H1 (cell line): ENCODE results near the gene HOXD10.

Source experiments
- ASH2L ChIP-seq: fragments of 200-600, 300-600 bp; sonication (generic); IDR thresholded peaks from one replicate; pipeline ENCODE4 v1.7.1; 2017; ENCODE audit warnings: low read length
- BCL11A ChIP-seq, 2 experiments: IDR thresholded peaks; one replicate each; pipeline ENCODE4 v1.6.1; 2011; ENCODE audit warnings: low read depth in 2 of 2, low read length in 2 of 2, mild to moderate bottlenecking in 2 of 2
- CTCF ChIP-seq, 3 experiments: IDR thresholded peaks; 1 replicate in 2 of 3; 2 replicates in 1 of 3; pipeline versions ENCODE4 v1.5.1 to v1.6.1; 2011; ENCODE audit warnings: low read length in 3 of 3, mild to moderate bottlenecking in 3 of 3, inconsistent platforms in 2 of 3, low read depth in 1 of 3, moderate library complexity in 1 of 3; ENCODE audit not compliant: insufficient read depth in 1 of 3; ENCODE audit errors: control extremely low read depth in 1 of 3
- EP300 ChIP-seq, 2 experiments: IDR thresholded peaks; 1 replicate in 1 of 2; 2 replicates in 1 of 2; pipeline ENCODE4 v1.6.1; 2011 to 2012; ENCODE audit warnings: low read depth in 2 of 2, low read length in 2 of 2, mild to moderate bottlenecking in 2 of 2, borderline replicate concordance in 1 of 2, inconsistent platforms in 1 of 2, moderate library complexity in 1 of 2
- NANOG ChIP-seq: IDR thresholded peaks from 2 replicates; pipeline ENCODE4 v1.6.1; 2011; ENCODE audit warnings: low read length, low read depth, mild to moderate bottlenecking, inconsistent platforms; ENCODE audit not compliant: insufficient read depth, poor library complexity, severe bottlenecking
- POLR2A ChIP-seq, 2 experiments: IDR thresholded peaks; 1 replicate in 1 of 2; 2 replicates in 1 of 2; pipeline ENCODE4 v1.6.1; 2011; ENCODE audit warnings: low read depth in 2 of 2, low read length in 2 of 2, mild to moderate bottlenecking in 2 of 2; ENCODE audit errors: control extremely low read depth in 1 of 2
- POLR2AphosphoS5 ChIP-seq: IDR thresholded peaks from 2 replicates; pipeline ENCODE4 v1.6.1; 2011; ENCODE audit warnings: low read depth, low read length
- RXRA ChIP-seq: IDR thresholded peaks from 2 replicates; pipeline ENCODE4 v1.6.1; 2011; ENCODE audit warnings: low read depth, mild to moderate bottlenecking, low read length, moderate library complexity; ENCODE audit not compliant: insufficient read depth
- SIN3A ChIP-seq, 2 experiments: IDR thresholded peaks in 1 of 2; conservative IDR thresholded peaks in 1 of 2; 2 replicates each; pipeline ENCODE4 v1.6.1; 2011 to 2012; ENCODE audit warnings: low read length in 2 of 2, improper control_type of control experiment in 1 of 2, low read depth in 1 of 2, mild to moderate bottlenecking in 1 of 2
- SP1 ChIP-seq: IDR thresholded peaks from 2 replicates; pipeline ENCODE4 v1.6.1; 2011; ENCODE audit warnings: low read depth, low read length
- TCF12 ChIP-seq: IDR thresholded peaks from 2 replicates; pipeline ENCODE4 v1.6.1; 2011; ENCODE audit warnings: low read depth, mild to moderate bottlenecking, low read length
- TF ChIP-seq, protein P1 (sequence below): IDR thresholded peaks from 2 replicates; pipeline ENCODE4 v1.6.1; 2012; ENCODE audit warnings: inconsistent platforms

DNA sequence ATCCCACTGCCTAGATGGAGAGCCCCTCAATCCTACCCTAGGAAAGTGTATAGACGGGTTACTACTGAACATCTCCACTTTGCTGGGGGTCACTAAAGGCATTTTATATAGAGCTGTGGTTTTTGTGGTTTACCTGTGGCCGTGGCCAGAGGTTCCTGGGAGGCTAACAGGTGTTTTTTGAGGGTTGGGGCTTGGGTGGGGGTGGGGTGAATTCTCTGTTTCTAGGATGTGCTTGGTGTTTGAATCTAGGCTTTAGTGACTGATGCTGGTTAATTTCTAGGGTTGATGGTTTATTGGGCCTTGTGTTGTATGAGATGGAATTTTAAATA, 20.6 kb downstream of the HOXD10 start:
- TF ChIP-seq TCF12 (no peak), CTCF (IDR thresholded peaks at IDR 0.05; ENCODE audit: control extremely low read depth in 1 of 3, insufficient read depth in 1 of 3, low read depth in 1 of 3, low read length in 3 of 3) (no peak), BCL11A (IDR thresholded peaks at IDR 0.05; ENCODE audit: low read depth in 2 of 2, low read length in 2 of 2) (no peak), POLR2AphosphoS5 (no peak), POLR2A (IDR thresholded peaks at IDR 0.05; ENCODE audit: control extremely low read depth in 1 of 2, low read depth in 2 of 2, low read length in 2 of 2) (no peak), EP300 (IDR thresholded peaks at IDR 0.05; ENCODE audit: borderline replicate concordance in 1 of 2, low read depth in 2 of 2, low read length in 2 of 2) (no peak), RXRA (no peak), SIN3A (conservative IDR thresholded peaks at IDR 0.05 in 1 of 2, IDR thresholded peaks at IDR 0.05 in 1 of 2; ENCODE audit: low read depth in 1 of 2, low read length in 2 of 2) (no peak), NANOG (no peak), SP1 (no peak), ASH2L (no peak)
- TF ChIP-seq, protein P1, sequence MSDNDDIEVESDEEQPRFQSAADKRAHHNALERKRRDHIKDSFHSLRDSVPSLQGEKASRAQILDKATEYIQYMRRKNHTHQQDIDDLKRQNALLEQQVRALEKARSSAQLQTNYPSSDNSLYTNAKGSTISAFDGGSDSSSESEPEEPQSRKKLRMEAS, result no peak
